NCI-H2227 (cell line): ENCODE results near the gene TTYH1.
"Not testable (repeated sequence)": the region's sequence is repeated elsewhere in the genome, so short reads cannot be mapped to it uniquely, and the experiment has no call there.

Experiments used
- DNase-seq: peaks from one replicate; lab custom pipeline; 2025; ENCODE audit not compliant: unreplicated experiment; lab: John Stamatoyannopoulos, UW

Gene TTYH1

DNA sequence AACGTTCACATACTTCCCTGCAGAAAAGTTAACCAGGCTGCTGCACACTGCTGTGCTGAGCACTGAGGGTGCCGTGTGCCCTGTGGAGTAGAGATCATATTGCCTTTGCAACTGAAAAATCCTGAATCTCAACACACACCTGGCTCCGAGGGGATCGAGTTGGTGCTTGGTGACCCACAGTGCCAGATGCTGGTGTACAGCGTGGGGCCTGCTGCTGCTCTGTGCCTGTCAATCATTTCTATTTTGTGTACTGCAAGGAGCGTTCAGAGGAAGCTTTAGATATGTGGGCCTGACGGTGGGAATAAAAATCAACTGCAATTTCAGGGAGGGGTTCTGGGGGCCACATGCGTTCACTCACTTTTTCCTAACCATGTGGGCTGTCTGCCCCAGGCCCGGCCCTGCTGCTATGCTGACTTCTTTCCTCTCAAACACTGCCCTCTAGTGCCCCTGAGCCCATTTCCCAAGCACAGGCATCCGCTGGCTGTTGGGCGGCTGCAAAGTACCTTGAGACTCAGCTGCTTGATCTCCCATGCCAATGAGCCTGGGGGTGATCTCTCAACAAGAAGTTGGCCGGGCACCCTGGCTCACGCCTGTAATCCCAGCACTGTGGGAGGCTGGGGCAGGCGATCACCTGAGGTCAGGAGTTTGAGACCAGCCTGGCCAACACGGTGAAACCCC, 24.0 kb downstream of the TTYH1 start:
- peak; percentile 80 for DNase-seq

DNA sequence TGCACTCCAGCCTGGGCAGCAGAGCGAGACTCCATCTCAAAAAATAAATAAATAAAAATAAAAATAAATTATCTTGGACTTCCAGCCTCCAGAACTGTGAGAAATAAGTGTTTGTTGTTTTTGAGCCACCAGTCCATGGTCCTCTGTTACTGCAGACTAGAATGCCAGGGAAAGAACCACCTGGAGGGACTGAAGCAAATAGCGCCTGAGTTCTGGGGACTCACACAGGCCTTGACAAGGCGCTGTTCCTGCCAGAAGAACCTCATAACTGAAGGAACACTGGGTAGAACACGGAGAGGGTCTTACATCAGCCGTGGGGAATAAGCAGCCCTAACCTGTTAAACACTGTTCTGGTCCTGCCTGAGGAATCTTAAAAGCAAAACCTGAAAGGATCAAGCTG, 25.4 kb downstream of the TTYH1 start:
- no peak for DNase-seq

DNA sequence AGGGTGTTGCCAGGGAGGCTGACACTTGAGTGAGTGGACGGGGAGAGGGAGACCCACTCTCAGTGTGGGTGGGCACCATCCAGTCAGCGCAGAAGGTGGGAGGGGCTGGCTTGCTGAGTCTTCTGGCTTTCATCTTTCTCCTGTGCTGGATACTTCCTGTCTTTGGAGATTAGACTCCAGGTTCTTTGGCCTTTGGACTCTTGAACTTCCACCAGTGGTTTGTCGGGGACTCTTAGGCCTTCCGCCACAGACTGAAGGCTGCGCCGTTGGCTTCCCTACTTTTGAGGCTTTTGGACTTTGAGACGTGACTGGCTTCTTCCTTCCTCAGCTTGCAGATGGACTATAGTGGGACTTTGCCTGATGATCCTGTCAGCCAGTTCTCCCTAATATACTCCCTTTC, 29.5 kb downstream of the TTYH1 start:
- DNase-seq, result no peak

DNA sequence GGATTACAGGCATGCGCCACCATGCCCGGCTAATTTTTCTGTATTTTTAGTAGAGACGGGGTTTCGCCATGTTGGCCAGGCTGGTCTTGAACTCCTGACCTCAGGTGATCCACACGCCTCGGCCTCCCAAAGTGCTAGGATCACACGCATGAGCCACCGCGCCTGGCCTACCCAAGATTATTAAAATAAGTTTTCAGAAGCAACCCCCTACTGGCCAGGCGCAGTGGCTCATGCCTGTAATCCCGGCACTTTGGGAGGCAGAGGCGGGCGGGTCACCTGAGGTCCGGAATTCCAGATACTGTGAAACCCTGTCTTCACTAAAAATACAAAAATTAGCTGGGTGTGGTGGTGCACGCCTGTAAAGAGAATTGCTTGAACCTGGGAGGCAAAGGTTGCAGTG, 31.1 kb downstream of the TTYH1 start:
- not testable (repeated sequence) for DNase-seq

DNA sequence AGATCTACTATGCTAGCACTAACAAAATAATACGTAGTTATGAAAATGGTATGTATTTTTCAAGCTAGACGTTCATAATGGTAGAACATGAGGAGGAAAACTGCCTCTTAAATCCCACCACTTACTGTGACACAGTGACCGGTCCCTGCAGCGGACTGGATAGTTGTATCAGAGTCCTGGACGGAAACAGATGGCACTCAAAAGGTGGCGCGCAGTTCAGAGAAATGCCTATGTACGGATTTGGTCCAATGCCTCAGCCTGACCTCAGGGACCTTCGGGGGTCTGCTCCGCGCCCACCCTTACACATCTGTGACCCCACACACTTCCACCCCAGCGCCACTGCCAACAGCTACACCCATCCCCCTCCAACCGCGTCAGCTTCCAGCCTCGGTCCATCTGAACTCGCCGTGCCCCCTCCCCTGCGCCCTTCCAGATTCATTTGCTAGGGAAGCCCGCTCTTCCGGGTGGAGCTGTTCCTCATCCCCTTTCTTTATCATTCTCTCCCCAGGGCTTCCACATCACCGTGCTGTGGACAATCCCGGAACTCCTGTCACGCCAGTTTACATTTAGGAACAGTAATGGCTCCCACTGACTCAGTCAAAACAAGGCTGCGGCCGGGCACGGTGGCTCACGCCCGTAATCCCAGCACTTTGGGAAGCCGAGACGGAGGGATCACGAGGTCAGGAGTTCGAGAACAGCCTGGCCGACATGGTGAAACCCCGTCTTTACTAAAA, 32.9 kb downstream of the TTYH1 start:
- peak; percentile 78 for DNase-seq

DNA sequence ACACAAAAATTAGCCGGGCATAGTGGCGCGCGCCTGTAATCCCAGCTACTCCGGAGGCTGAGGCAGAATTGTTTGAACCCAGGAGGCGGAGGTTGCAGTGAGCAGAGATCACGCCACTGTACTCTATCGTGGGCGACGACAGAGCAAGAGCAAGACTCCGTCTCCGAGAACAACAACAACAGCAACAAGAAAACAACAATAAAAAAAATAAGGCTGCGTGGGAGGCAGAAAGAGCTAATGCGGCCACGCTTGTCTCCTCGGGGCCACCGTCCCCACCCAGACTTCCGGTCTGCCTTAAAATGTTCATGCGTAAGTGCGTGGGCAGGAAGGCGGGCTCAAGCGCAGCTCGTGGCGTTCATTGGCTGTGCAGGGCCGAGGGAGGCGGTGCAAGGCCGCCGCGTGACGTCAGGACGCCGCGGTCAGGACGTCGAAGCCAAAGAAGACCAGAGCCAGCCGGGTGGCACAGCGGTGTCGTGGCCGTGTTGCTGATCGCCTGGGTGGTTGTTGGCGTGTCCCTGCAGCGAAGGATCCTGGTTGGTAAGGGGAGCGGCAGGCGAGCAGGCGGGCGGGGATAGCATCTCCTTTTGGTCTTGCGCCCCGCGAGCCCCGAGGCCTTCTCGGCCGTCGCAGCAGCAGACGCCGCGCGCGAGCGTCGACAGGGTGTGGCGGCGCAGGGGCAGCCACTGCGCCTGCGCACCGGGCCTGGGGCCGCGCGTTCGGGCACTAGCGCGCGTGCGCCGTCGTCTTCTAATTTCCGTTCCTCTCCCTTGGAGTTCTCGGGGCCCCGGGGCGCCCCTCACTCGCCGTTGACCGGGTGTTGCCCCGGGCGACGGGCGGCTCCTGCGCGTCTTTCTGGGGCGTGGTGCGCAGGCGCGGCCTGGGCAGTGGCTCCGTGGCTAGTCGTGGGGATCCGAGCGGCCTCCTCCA, 33.8 kb downstream of the TTYH1 start, which contains the start of gene LENG8:
LENG8 (plus strand) TSS at position 426 of the 927 bp plus-strand sequence. CDS start 2,146 bp downstream, outside the sequence.
- peak; percentile 100 for DNase-seq

DNA sequence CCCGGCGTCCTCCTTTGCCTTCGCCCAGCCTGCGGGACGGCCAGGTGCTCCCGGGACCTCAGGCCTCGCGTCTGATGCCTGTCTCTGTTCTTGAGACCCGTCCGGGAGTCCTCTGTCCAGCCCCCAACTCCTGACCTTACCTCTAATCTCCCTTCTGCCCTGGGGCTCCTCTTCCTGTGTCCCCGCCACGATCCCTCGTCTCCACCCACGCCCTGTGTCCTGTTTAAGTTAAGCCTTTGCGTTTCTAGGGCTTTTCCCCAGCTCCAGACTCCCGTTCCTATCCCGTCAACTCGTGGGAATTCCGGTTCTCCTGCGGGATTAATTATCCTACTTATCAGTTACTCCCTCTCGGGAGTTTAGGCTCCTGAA, 34.4 kb downstream of the TTYH1 start:
- no peak for DNase-seq

DNA sequence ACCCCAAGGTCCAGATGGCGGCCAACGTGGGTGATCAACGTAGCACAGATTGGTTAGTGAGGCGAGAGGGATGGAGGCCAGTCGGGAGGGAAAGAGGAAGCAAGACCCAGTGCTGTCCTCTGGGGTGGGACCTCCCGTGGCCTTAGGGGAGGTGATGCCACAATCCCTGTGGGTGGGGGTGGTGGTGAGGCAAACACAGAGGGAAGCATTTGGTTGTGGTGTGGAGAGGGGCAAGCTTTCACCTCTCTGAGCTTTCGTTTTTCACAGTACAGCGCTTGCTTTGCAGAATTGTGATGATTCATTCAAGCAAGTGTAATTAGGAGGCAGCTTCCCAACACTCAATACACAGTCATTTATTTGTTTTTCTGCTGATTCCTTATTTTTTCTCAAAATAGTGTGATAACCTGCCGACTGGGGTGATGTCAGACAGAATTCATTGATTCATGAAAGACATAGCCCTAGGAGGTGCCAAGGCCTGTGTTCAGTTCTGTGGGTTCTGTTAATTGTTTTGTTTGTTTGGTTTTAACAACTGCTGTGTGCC, 36.1 kb downstream of the TTYH1 start:
- no peak for DNase-seq

DNA sequence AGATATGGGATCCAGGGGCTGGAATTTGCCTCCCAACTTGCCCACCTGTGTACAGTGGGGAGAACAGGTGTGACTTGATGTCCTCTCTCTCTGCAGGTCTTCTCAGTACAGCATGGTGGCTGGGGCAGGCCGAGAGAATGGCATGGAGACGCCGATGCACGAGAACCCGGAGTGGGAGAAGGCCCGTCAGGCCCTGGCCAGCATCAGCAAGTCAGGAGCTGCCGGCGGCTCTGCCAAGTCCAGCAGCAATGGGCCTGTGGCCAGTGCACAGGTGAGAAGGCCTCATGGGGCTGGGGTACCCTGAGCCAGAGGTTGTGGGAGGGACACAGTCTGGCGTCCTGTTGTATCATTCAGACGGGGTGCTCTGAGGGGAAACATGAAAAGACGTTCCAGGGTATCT, 36.7 kb downstream of the TTYH1 start:
- no peak for DNase-seq

DNA sequence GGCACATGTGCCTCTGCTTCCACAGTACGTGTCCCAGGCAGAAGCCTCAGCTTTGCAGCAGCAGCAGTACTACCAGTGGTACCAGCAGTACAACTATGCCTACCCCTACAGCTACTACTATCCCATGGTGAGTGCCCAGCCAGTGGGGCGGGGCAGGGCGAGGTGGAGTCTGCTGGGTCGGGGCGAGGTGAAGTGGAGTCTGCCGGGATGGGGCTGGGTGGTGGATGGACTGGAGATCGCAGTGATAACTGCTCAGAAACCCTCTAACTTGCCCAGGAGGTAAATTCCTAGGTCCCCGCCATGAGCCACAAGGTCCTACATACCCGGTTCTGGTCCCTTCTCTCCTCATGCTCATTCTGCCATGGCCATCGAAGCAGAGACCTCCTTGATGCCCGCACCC, 37.4 kb downstream of the TTYH1 start:
- no peak for DNase-seq

DNA sequence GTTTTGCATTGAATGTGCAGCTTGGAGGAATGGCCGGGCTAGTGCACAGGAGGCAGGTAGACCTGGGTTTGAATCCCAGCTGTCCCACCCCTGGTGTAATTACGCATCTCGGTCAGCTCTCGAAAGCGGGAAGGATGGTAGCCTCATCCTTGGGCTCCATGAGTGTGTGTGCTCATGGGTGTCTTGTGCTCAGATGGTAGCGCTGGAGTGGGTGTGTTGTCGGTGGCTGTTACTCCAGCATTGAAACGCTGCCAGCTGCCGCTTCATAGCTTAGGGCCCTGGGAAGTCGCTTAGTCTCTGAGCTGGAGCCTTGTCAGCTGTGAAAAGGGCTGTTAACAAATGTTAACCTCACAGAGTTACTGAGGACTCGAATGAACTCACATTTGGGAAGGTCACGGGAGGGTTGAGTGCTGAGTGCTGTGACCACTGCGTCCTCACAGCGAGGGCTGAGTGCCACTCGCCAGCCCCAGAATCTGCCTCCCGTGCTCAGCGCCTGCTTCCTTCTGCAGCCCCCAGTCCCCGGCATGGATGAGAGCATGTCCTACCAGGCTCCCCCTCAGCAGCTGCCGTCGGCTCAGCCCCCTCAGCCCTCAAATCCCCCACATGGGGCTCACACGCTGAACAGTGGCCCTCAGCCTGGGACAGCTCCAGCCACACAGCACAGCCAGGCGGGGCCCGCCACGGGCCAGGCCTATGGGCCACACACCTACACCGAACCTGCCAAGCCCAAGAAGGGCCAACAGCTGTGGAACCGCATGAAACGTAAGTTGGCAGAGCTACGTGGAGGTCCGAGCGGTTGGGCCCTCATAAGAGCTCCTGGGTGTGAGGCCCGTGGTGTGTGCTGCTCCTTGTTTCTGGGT, 38.9 kb downstream of the TTYH1 start:
- no peak for DNase-seq

DNA sequence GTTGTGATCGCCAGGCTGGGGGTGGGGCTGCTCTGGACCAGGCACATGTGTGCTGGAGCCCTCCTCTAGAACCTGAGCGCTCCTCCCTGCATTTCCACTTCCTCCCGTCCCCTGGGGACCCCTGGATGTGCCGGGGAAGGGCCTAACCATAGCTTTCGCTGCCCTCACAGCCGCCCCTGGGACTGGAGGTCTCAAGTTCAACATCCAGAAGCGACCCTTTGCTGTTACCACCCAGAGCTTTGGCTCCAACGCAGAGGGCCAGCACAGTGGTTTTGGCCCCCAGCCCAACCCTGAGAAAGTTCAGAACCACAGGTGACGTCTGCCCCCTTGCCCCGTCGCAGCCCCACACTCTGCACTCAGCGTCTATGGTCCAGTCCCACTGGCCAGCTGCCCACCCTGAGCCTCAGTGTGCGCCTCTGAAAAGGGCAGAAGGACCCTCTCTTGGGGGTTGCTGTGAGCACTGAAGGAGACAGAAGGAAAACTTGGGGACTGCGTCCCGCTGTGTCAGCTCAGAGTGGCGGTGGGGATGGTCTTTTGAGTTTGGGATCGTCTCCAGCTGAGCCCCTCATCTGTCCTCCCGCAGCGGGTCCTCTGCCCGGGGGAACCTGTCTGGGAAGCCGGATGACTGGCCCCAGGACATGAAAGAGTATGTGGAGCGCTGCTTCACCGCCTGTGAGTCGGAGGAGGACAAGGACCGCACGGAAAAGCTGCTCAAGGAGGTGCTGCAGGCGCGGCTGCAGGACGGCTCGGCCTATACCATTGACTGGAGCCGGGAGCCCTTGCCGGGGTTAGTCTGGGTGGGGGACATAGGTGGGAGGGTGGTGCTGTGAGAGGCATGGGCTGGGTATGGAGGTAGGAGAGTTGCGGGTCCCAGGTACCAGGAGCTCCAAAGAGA, 39.8 kb downstream of the TTYH1 start:
- no peak for DNase-seq

DNA sequence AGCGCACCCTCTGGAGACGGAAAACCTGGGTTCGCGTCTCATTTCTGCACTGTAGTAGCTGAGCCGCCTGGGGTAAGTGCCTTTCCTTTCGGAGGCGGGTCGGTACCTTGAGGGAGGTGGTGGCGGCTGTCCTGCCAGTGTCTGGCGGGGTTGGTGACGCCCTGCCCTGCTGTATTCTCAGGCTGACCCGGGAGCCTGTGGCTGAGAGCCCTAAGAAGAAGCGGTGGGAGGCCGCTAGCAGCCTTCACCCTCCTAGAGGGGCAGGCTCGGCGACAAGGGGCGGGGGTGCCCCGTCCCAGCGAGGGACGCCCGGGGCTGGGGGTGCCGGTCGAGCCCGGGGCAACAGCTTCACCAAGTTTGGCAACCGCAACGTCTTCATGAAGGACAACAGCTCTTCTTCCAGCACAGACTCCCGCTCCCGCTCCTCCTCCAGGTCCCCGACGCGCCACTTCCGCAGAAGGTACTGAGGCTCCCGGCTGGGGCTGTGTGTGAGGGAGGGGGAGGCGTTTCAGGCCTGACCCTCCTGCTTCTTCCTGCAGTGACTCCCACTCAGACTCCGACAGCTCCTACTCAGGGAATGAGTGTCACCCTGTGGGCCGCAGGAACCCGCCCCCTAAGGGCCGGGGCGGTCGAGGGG, 40.6 kb downstream of the TTYH1 start:
- DNase-seq, result no peak

DNA sequence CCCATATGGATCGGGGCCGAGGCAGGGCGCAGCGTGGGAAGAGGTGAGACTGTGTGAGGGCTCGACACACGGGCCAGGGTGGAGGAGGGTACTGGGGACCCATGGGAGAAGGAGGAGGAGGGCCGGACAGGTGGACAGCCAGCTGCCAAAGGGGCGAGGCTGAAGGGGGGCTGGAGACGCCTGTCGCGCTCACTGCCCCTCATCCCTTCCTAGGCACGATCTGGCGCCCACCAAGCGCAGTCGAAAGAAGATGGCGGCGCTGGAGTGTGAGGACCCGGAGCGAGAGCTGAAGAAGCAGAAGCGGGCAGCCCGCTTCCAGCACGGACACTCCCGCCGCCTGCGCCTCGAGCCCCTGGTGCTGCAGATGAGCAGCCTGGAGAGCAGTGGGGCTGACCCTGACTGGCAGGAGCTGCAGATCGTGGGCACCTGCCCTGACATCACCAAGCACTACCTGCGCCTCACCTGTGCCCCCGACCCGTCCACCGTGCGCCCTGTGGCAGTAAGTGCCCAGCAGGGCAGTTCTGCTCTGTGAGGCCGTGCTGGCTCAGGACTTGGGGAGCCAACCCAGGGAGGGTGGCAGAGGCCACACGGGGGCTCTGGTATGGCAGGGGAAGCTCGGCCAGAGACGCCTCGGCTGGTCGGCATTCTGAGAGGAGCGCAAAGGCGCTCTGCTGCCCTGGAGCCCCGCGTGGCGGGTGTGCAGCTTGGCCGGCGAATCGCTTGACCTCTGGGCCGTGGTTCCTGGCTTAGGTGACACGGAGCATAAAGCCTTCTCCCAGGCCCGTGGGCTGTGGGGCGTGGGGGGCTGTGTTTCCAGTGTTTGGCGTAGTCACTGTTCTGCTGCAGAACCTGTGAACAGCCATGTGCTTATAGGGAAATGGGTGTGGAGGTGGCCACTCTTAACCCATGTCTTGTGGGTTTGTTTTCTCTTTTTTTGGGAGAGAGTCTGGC, 41.4 kb downstream of the TTYH1 start:
- DNase-seq, result no peak

DNA sequence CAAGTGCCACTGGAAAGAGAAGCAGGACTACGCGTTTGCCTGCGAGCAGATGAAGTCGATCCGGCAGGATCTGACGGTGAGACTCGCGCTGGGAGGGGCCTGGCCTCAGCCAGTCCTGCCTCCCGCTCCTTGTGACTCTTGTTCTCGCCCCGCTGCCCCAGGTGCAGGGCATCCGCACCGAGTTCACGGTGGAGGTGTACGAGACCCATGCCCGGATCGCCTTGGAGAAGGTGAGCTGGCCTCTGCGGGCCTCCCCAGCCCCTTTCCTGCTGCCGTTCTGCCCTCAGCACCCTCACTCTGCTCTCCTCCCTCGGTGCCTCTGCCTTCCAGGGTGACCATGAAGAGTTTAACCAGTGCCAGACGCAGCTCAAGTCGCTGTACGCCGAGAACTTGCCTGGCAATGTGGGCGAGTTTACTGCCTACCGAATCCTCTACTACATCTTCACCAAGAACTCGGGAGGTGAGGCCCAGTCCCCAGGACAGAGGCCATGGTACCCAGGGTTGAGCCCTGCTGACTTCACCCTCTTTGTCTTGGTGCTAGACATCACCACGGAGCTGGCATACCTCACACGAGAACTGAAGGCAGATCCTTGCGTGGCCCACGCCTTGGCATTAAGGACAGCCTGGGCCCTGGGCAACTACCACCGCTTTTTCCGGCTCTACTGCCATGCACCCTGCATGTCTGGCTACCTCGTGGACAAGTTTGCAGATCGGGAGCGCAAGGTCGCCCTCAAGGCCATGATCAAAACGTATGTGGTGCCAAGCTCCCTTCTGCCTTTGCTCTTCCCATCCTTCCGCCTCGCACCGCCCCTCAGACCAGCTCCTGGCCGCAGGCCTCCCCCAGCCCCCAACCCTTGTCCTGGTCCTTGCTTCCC, 42.7 kb downstream of the TTYH1 start:
- DNase-seq, result no peak

DNA sequence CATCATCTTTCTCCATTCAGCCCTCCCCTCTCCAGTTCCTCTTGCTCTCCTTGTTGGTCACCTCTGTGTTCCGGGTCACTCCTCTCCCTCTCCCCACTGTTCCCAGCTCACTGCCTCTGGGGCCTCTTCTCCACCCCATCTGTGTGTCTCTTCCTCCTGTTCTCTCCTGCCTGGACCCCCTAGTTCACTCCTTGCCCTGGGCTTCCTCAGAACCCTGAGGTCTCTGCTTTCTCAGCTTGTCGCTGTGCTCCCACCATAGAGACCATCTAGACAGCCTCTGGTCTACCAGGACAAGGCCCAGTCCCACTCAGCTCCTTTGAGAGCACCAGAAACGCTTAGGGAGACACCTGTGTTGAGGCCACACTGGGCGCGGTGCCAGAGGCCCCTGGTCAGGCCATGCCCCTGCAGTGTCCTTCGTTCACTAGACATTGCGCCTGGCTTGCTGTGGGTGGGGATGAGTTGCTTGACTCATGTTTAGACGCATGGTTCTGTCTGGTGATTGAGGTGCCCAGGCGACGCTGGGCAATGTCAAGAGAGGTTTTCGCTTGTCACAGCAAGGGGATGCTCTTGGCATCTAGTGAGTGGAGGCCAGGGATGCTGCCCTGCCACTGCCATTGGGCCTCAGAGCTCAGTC, 43.5 kb downstream of the TTYH1 start:
- DNase-seq, result no peak
